ENCODE data around the gene ECI2. TPM values are rescaled to one million over a fixed set of nuclear protein-coding genes. Genes with fewer than 3 reads are reported as not detected.

Gene ECI2
- total RNA-seq, 6 experiments from 2014 or later: 76.4 to 140 (median 111) TPM

DNA sequence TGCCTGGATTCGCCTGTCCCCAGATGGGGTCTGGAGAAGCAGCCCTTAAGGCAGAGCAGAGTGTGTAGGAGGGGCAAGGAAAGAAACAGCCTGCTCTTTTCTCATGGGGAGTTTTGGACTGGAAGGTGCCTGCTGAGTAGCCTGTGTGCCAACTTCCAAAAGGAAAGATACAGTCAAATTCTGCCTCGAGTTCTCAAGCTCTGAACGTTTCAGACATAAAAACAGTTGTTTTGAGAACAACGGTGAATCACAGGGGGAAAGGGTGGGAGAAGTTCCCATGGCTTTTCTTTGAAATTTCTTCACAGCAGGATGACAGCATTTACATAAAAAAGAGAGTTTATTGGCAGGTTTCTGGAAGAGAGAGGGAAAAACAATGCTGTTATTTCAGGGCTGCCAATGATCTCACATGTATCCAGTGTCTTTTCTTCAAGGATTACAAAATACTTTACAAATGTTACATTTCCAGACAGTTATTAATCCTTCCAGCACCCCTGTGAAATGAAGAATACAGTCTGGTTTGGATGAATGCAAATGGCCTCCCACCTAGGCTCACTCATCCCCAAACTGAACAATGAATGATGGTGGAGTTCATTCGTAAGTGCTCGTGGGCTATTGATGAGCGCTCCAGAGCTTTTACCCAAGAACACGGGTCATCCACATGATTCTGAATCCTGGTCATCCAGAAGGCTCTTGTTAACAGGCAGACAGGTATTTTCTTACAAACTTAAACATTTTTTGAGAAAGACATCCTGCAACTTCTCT lies 33.8 kb upstream of the ECI2 start:
- no peaks in the 10 kb centered on the region for H3K4me1 ChIP-seq
- TF ChIP-seq CTCF (IDR thresholded peaks at IDR 0.05) (no peak), POLR2A (IDR thresholded peaks at IDR 0.05) (no peak)
- DNase-seq: no peak
- ATAC-seq: no peak
- 63% methylated on average over 8 of the region's 8 CpGs for WGBS (ENCODE audit: insufficient coverage, low coverage, low lambda C conversion rate, missing lambda C conversion rate)
- no peaks in the 10 kb centered on the region for H3K27me3 ChIP-seq
- H3K4me3 ChIP-seq: no peak overlapping the region
- H3K27ac ChIP-seq: no peak overlapping the region
- no peaks in the 10 kb centered on the region for H3K9me3 ChIP-seq
- intact Hi-C loops (cut with DNase I): no loop called here
- no peaks in the 10 kb centered on the region for H3K36me3 ChIP-seq

GRCh38 chr6:4167833-4168232 lies 32.5 kb upstream of the ECI2 start:
- 83% methylated on average over 1 of the region's 1 CpG for WGBS (ENCODE audit: insufficient coverage, low coverage, low lambda C conversion rate, missing lambda C conversion rate)
- Histone ChIP-seq H3K4me1 (no peaks in the 10 kb centered on the region), H3K36me3 (no peaks in the 10 kb centered on the region), H3K4me3 (no peak overlapping the region), H3K27ac (no peak overlapping the region), H3K27me3 (no peaks in the 10 kb centered on the region), H3K9me3 (no peaks in the 10 kb centered on the region)
- ATAC-seq (no peak), DNase-seq (no peak)
- TF ChIP-seq POLR2A (IDR thresholded peaks at IDR 0.05): no peak
- no peak for TF ChIP-seq CTCF (IDR thresholded peaks at IDR 0.05)
- intact Hi-C loops (cut with DNase I): no loop called here

DNA sequence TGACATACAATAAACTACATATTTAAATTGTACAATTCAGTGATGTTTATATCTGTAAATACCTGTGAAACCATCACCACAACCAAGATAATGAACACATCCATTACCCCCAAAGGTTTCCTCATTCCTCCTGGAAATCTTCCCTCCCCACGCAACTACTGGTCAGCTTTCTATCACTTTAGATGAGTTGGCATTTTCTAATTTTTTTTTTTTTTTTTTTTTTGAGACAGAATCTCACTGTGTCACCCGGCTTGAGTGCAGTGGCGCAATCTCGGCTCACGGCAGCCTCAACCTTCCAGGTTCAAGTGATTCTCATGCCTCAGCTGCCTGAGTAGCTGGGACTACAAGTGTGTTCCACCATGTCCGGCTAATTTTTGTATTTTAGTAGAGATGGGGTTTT lies 31.7 kb upstream of the ECI2 start:
- 86% methylated on average over 5 of the region's 6 CpGs for WGBS (ENCODE audit: insufficient coverage, low coverage, low lambda C conversion rate, missing lambda C conversion rate)
- ATAC-seq (no peak), DNase-seq (no peak)
- no peak for TF ChIP-seq POLR2A (IDR thresholded peaks at IDR 0.05)
- TF ChIP-seq CTCF (IDR thresholded peaks at IDR 0.05): no peak
- Histone ChIP-seq H3K4me1 (no peaks in the 10 kb centered on the region), H3K27ac (no peak overlapping the region), H3K27me3 (no peaks in the 10 kb centered on the region), H3K4me3 (no peak overlapping the region), H3K36me3 (no peaks in the 10 kb centered on the region), H3K9me3 (no peaks in the 10 kb centered on the region)
- intact Hi-C loops (cut with DNase I): no loop called here

DNA sequence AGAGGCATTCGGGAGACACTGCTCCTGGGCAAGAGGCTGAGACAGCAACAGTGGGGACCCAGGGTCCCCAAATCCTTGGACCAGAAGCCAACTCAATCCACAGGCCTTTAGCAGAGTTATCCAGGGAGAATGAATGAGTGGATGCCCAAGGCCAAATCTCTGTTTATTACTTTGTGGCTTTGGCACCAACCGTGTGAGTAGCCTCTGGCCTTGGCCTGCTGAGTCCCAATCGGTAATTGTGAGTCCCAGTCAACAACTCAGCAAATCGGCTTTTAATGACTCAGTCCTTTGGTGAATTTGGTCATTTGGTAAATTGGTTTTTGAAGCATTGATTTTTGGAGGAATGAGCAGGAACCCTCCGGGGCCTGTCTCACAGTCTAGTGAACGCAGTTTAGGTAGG lies 29.1 kb upstream of the ECI2 start:
- H3K36me3 ChIP-seq: no peaks in the 10 kb centered on the region
- H3K9me3 ChIP-seq: no peaks in the 10 kb centered on the region
- WGBS (ENCODE audit: insufficient coverage, low coverage, low lambda C conversion rate, missing lambda C conversion rate): 86% methylated on average over 3 of the region's 6 CpGs
- DNase-seq: no peak
- ATAC-seq: no peak
- H3K4me3 ChIP-seq: no peak overlapping the region
- TF ChIP-seq POLR2A (IDR thresholded peaks at IDR 0.05) (no peak), CTCF (IDR thresholded peaks at IDR 0.05) (no peak)
- intact Hi-C loops (cut with DNase I): no loop called here
- H3K27me3 ChIP-seq: no peaks in the 10 kb centered on the region
- H3K27ac ChIP-seq: no peak overlapping the region
- H3K4me1 ChIP-seq: no peaks in the 10 kb centered on the region
